Lower leg skin (tissue), 4 donors: ENCODE data around the gene STAG1. TPM values are rescaled to one million over a fixed set of nuclear protein-coding genes. Genes with fewer than 3 reads are reported as not detected.

Source experiments
- DNase-seq, 2 donors: peaks; one replicate each; pipeline ENCODE4 v3.0.0-alpha.2; 2019; ENCODE audit warnings: low spot score in 2 of 2
- H3K4me3 ChIP-seq: fragments of 200-600 bp; sonication (generic); 2 replicates; pipeline ENCODE4 v1.5.1; 2017; ENCODE audit warnings: mild to moderate bottlenecking, low read depth; ENCODE audit not compliant: poor library complexity, severe bottlenecking
- POLR2A ChIP-seq, 2 donors: fragments of 450-650 bp; IDR thresholded peaks; one replicate each; pipeline ENCODE4 v1.6.1; 2016 to 2017; ENCODE audit warnings: antibody characterized with exemption in 2 of 2, mild to moderate bottlenecking in 1 of 2, moderate library complexity in 1 of 2
- WGBS, 2 donors: methylation state at CpG; one replicate each; pipeline ENCODE4 v1.1.5; 2018; 5-methylcytosine and 5-hydroxymethylcytosine counted together
- intact Hi-C: fragments of 100-400 bp; cut with DNase I; formaldehyde crosslinking; loops from one replicate; pipeline ENCODE4 v1.15.0; 2023; ENCODE audit warnings: low total_unique reads
- total RNA-seq, 4 donors: library from RNA; depleted of rRNA; stranded (reverse); fragments of >200 nt; gene quantifications; one replicate each; pipeline ENCODE4 v1.1.0, GENCODE V29; 2016
- TF ChIP-seq, protein P1 (sequence below), 3 donors: fragments of 450-650 bp; IDR thresholded peaks; one replicate each; pipeline ENCODE4 v1.5.1; 2016; ENCODE audit warnings: antibody characterized with exemption in 3 of 3, mild to moderate bottlenecking in 3 of 3, moderate library complexity in 2 of 3

Gene STAG1
- total RNA-seq, 4 donors from 2014 or later, result 32.1 to 37.7 (median 34.4) TPM

DNA sequence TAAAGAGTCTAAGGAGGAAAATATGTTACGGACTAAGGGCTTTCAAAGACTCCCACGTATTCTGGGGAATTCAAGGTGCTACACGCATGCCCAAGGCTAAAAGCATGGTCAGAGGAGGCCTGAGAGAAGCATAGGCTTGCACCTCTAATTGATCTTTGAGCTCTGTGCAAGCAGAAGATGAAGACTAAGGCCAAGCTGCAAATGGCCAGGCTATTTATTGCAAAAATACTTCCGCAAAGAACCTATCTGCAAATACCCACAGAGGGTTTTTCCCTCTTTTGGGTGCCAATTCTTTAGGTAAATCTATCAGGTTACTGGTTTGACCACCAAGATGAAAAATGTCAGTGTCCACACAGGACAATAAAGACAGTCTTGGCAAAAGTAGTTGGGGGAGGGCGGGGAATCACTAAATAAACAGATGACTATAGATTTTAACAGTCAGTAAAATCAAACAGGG lies 119.5 kb downstream of the STAG1 start:
- 79 to 90% methylated on average over 5 of the region's 5 CpGs for WGBS, 2 donors
- intact Hi-C loops, result no loop called here
- no peak overlapping the region for H3K4me3 ChIP-seq
- DNase-seq, result no peak
- TF ChIP-seq, protein P1, sequence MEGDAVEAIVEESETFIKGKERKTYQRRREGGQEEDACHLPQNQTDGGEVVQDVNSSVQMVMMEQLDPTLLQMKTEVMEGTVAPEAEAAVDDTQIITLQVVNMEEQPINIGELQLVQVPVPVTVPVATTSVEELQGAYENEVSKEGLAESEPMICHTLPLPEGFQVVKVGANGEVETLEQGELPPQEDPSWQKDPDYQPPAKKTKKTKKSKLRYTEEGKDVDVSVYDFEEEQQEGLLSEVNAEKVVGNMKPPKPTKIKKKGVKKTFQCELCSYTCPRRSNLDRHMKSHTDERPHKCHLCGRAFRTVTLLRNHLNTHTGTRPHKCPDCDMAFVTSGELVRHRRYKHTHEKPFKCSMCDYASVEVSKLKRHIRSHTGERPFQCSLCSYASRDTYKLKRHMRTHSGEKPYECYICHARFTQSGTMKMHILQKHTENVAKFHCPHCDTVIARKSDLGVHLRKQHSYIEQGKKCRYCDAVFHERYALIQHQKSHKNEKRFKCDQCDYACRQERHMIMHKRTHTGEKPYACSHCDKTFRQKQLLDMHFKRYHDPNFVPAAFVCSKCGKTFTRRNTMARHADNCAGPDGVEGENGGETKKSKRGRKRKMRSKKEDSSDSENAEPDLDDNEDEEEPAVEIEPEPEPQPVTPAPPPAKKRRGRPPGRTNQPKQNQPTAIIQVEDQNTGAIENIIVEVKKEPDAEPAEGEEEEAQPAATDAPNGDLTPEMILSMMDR (IDR thresholded peaks at IDR 0.05), result no peak
- no peak for TF ChIP-seq POLR2A (IDR thresholded peaks at IDR 0.05)

GRCh38 chr3:136631424-136631823 lies 120.8 kb downstream of the STAG1 start:
- intact Hi-C loops, result no loop called here
- 91 to 93% methylated on average over 5 of the region's 5 CpGs for WGBS, 2 donors
- no peak for TF ChIP-seq POLR2A (IDR thresholded peaks at IDR 0.05)
- TF ChIP-seq, protein P1 (IDR thresholded peaks at IDR 0.05), result no peak
- DNase-seq, result no peak
- H3K4me3 ChIP-seq, result no peak overlapping the region

GRCh38 chr3:136630915-136631314 lies 121.3 kb downstream of the STAG1 start:
- TF ChIP-seq, protein P1 (IDR thresholded peaks at IDR 0.05), result no peak
- TF ChIP-seq POLR2A (IDR thresholded peaks at IDR 0.05), result no peak
- 57 to 62% methylated on average over 1 of the region's 1 CpG for WGBS, 2 donors
- no peak overlapping the region for H3K4me3 ChIP-seq
- intact Hi-C loops, result no loop called here
- DNase-seq, result no peak

- H3K4me3 ChIP-seq, result no peak overlapping the region
- DNase-seq, result no peak
- WGBS, 2 donors, result 64 to 73% methylated on average over 3 of the region's 3 CpGs
- TF ChIP-seq POLR2A (IDR thresholded peaks at IDR 0.05), result no peak
- TF ChIP-seq, protein P1 (IDR thresholded peaks at IDR 0.05), result no peak
- intact Hi-C loops, result no loop called here
Measured at GRCh38 chr3:136626493-136626892, 125.7 kb downstream of the STAG1 start.

GRCh38 chr3:136624894-136625815 lies 127.0 kb downstream of the STAG1 start:
- no peak overlapping the region for H3K4me3 ChIP-seq
- no peak for TF ChIP-seq POLR2A (IDR thresholded peaks at IDR 0.05)
- TF ChIP-seq, protein P1 (IDR thresholded peaks at IDR 0.05), result no peak
- intact Hi-C loops, result no loop called here
- no peak for DNase-seq
- 67 to 79% methylated on average over 4 of the region's 4 CpGs for WGBS, 2 donors
